ENCODE data around the gene PHACTR1. TPM values are rescaled to one million over a fixed set of nuclear protein-coding genes. Genes with fewer than 3 reads are reported as not detected.

Gene PHACTR1
- total RNA-seq, 1 donor, result 0.43 TPM

GRCh38 chr6:12875051-12875450 lies 158.5 kb downstream of the PHACTR1 start:
- no peak overlapping the region for H3K4me3 ChIP-seq (ENCODE audit: low read depth, low read length)
- DNase-seq (ENCODE audit: low read depth), result no peak
- TF ChIP-seq CTCF (IDR thresholded peaks at IDR 0.05; ENCODE audit: insufficient read depth, low read depth, low read length), result no peak

GRCh38 chr6:12878741-12879140 lies 162.2 kb downstream of the PHACTR1 start:
- no peak for TF ChIP-seq CTCF (IDR thresholded peaks at IDR 0.05; ENCODE audit: insufficient read depth, low read depth, low read length)
- no peak for DNase-seq (ENCODE audit: low read depth)
- no peak overlapping the region for H3K4me3 ChIP-seq (ENCODE audit: low read depth, low read length)

DNA sequence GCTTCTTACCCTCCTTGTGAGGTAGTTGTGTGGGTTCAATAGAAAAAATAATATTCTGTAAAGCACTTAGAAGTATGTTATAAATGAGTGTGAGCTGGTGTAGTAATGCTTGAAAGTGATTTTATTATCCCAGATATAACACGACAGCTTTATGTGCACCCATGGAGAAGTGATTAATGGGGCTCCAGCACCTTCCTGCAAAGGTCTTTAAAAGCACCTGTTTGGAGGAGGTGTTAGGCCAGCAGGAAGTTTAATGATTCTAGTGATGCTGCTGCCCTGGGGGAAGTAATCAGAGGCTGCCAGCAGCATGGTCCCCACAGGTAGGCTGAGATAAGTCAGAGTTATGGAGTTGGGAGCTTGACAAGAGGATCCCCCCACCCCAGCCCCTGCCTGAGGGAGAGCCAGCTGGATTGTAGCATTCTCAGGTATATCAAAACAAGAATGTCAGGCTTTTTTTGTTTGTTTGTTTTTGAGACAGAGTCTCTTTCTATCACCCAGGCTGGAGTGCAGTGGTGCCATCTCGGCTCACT lies 166.3 kb downstream of the PHACTR1 start:
- DNase-seq (ENCODE audit: low read depth), result no peak

DNA sequence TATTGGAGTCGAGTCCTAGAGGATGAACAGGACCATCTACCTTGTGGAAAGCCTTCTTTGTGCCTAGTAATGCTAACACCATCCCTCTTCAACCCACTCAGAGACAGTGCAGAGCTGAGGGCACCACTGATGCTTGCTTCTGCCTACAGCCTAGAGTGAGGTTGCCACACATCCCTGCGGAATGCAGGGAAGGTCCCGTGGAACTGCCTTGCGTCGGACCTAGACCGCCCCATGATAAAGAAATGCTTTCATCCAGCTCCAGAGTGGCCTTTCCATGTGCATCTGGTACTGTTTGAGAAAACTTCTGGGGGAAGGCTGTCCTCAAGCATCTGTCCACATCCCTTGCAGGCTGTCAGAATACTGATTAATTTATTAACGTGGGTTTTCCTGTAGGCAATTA lies 168.4 kb downstream of the PHACTR1 start:
- no peak for DNase-seq (ENCODE audit: low read depth)
- no peak for TF ChIP-seq CTCF (IDR thresholded peaks at IDR 0.05; ENCODE audit: insufficient read depth, low read depth, low read length)
- no peak overlapping the region for H3K4me3 ChIP-seq (ENCODE audit: low read depth, low read length)

More for the DNA sequence above, 166.3 kb downstream of the PHACTR1 start:
- TF ChIP-seq CTCF (IDR thresholded peaks at IDR 0.05; ENCODE audit: insufficient read depth, low read depth, low read length), result no peak
- no peak overlapping the region for H3K4me3 ChIP-seq (ENCODE audit: low read depth, low read length)

- TF ChIP-seq CTCF (IDR thresholded peaks at IDR 0.05; ENCODE audit: insufficient read depth, low read depth, low read length), result no peak
- no peak for DNase-seq (ENCODE audit: low read depth)
- no peak overlapping the region for H3K4me3 ChIP-seq (ENCODE audit: low read depth, low read length)
Measured at GRCh38 chr6:12886961-12887775, 170.6 kb downstream of the PHACTR1 start.

DNA sequence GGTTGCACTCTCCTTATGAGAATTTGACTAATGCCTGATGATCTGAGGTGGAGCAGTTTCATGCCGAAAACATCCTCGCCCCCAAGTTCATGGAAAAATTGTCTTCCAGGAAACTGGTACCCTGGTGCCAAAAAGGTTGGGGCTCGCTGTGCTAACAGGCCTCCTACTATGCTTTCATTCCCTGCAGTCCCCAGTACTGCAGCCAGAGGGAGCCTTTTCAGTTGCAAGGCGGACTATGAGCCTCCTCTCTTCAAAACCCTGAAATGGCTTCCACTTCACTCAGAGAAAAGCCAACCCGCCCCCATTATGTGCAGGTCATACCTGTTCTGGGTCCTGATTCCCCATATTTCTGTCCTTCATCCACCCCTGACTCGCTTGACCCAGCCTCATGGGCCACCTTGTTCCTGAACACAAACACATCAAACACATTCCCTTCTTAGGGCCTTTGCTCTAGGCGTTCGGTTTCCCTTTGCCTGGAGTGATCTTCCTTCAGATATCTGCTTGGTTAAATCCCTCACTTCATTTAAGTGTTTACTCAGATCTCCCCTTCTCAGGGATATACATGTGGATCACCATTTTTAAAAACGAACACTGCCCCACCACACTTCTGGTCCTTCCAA lies 173.7 kb downstream of the PHACTR1 start:
- peak; percentile 58 for TF ChIP-seq CTCF (IDR thresholded peaks at IDR 0.05; ENCODE audit: insufficient read depth, low read depth, low read length)
- DNase-seq (ENCODE audit: low read depth), result no peak

More for the DNA sequence above, 173.7 kb downstream of the PHACTR1 start:
- H3K4me3 ChIP-seq (ENCODE audit: low read depth, low read length), result no peak overlapping the region
